Fibroblast of lung (primary cell): ENCODE data around the gene BST2. TPM values are rescaled to one million over a fixed set of nuclear protein-coding genes. Genes with fewer than 3 reads are reported as not detected.

Source experiments
- DNase-seq, 2 donors: peaks; one replicate each; pipeline versions ENCODE4 v3.0.0 to v3.0.0-alpha.2; 2010; ENCODE audit warnings: low read depth in 2 of 2
- H2AFZ ChIP-seq: 2 replicates; pipeline ENCODE4 v1.5.1; 2012; ENCODE audit warnings: low read length, control low read depth, inconsistent platforms
- H3K27ac ChIP-seq: 2 replicates; pipeline ENCODE4 v1.5.1; 2011; ENCODE audit warnings: low read length, control low read depth; ENCODE audit not compliant: insufficient read depth
- H3K27me3 ChIP-seq: 2 replicates; pipeline ENCODE4 v1.5.1; 2011; ENCODE audit warnings: mild to moderate bottlenecking, low read length; ENCODE audit not compliant: control insufficient read depth, insufficient read depth
- H3K36me3 ChIP-seq: 2 replicates; pipeline ENCODE4 v1.5.1; 2011; ENCODE audit warnings: low read length; ENCODE audit not compliant: control insufficient read depth, insufficient read depth
- H3K4me1 ChIP-seq: 2 replicates; pipeline ENCODE4 v1.5.1; 2011; ENCODE audit warnings: low read length; ENCODE audit not compliant: control insufficient read depth, insufficient read depth; ENCODE audit errors: extremely low read depth
- H3K4me2 ChIP-seq: 2 replicates; pipeline ENCODE4 v1.5.1; 2011; ENCODE audit warnings: low read length, control low read depth; ENCODE audit not compliant: insufficient read depth; ENCODE audit errors: extremely low read depth
- H3K4me3 ChIP-seq, 4 experiments: fragments of 200-600 bp in 1 of 4; sonication (generic) in 1 of 4; replicated peaks in 1 of 4; 2 replicates each; pipeline ENCODE4 v1.5.1; 2011 to 2016; ENCODE audit warnings: low read length in 4 of 4, low read depth in 3 of 4, mild to moderate bottlenecking in 3 of 4, control low read depth in 2 of 4, inconsistent platforms in 1 of 4, mixed read lengths in 1 of 4; ENCODE audit not compliant: insufficient read depth in 1 of 4; ENCODE audit errors: control extremely low read depth in 1 of 4
- H3K79me2 ChIP-seq: 2 replicates; pipeline ENCODE4 v1.5.1; 2012; ENCODE audit warnings: mild to moderate bottlenecking, low read length, inconsistent platforms; ENCODE audit not compliant: control insufficient read depth, insufficient read depth
- H3K9ac ChIP-seq: 2 replicates; pipeline ENCODE4 v1.5.1; 2011; ENCODE audit warnings: mild to moderate bottlenecking, low read length, control low read depth; ENCODE audit not compliant: insufficient read depth
- H3K9me3 ChIP-seq: 2 replicates; pipeline ENCODE4 v1.5.1; 2012; ENCODE audit warnings: low read depth, low read length; ENCODE audit not compliant: control insufficient read depth, insufficient read depth
- H4K20me1 ChIP-seq: 2 replicates; pipeline ENCODE4 v1.5.1; 2011; ENCODE audit warnings: low read length; ENCODE audit not compliant: control insufficient read depth, insufficient read depth; ENCODE audit errors: extremely low read depth
- EZH2 ChIP-seq: IDR thresholded peaks from 2 replicates; pipeline ENCODE4 v1.5.1; 2012; ENCODE audit warnings: low read length, control low read depth, mild to moderate bottlenecking; ENCODE audit errors: missing control alignments
- polyA plus RNA-seq, 2 donors: library from polyadenylated mRNA; depleted of rRNA in 1 of 2; stranded (reverse) in 1 of 2; unstranded in 1 of 2; fragments of >200 nt; gene quantifications; 2 replicates each; pipeline ENCODE4 v1.2.1, GENCODE V29; 2011 to 2012; ENCODE audit warnings: missing spikeins in 1 of 2
- total RNA-seq: library from RNA; depleted of rRNA; stranded (reverse); fragments of >200 nt; gene quantifications from 2 replicates; pipeline ENCODE4 v1.2.1, GENCODE V29; 2014
- TF ChIP-seq, protein P1 (sequence below), 2 donors: IDR thresholded peaks in 1 of 2; conservative IDR thresholded peaks in 1 of 2; 1 replicate in 1 of 2; 2 replicates in 1 of 2; pipeline ENCODE4 v1.5.1; 2011 to 2012; ENCODE audit warnings: low read length in 2 of 2, control low read depth in 1 of 2, inconsistent platforms in 1 of 2, low read depth in 1 of 2, mild to moderate bottlenecking in 1 of 2

The BST2 gene
- total and polyA plus RNA-seq, 2 donors (not counting 1 experiment from before 2014, with no cell fraction given), result 4.3 to 5.6 TPM

DNA sequence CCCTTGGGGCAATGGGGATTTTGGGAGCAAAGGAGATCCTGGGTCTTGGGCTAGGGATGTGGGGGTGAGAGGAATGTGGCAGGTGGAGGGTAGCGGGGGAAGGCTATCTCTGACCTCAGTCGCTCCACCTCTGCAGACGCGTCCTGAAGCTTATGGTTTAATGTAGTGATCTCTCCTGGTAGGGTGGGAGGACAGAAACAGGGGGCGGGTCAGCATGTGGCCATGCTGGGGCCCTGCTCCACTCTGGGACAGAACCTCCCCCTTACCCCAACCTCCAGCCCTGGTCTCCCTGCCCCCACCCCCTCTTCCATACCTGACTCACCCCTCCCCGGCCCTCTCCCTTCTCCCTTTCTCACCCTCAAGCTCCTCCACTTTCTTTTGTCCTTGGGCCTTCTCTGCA is 1.4 kb downstream of the BST2 start:
- Histone ChIP-seq H3K9ac (no peak overlapping the region), H4K20me1 (no peaks in the 10 kb centered on the region), H3K27me3 (no peaks in the 10 kb centered on the region), H3K4me2 (no peak overlapping the region), H3K4me3 (no peak overlapping the region), H3K9me3 (no peaks in the 10 kb centered on the region), H2AFZ (no peak overlapping the region), H3K27ac (no peak overlapping the region), H3K4me1 (no peaks in the 10 kb centered on the region), H3K36me3 (no peaks in the 10 kb centered on the region), H3K79me2 (no peaks in the 10 kb centered on the region)
- no peak for DNase-seq
- TF ChIP-seq, protein P1, sequence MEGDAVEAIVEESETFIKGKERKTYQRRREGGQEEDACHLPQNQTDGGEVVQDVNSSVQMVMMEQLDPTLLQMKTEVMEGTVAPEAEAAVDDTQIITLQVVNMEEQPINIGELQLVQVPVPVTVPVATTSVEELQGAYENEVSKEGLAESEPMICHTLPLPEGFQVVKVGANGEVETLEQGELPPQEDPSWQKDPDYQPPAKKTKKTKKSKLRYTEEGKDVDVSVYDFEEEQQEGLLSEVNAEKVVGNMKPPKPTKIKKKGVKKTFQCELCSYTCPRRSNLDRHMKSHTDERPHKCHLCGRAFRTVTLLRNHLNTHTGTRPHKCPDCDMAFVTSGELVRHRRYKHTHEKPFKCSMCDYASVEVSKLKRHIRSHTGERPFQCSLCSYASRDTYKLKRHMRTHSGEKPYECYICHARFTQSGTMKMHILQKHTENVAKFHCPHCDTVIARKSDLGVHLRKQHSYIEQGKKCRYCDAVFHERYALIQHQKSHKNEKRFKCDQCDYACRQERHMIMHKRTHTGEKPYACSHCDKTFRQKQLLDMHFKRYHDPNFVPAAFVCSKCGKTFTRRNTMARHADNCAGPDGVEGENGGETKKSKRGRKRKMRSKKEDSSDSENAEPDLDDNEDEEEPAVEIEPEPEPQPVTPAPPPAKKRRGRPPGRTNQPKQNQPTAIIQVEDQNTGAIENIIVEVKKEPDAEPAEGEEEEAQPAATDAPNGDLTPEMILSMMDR (conservative IDR thresholded peaks at IDR 0.05 in 1 of 2, IDR thresholded peaks at IDR 0.05 in 1 of 2; ENCODE audit: low read depth in 1 of 2, low read length in 2 of 2), result no peak
- no peak for TF ChIP-seq EZH2

DNA sequence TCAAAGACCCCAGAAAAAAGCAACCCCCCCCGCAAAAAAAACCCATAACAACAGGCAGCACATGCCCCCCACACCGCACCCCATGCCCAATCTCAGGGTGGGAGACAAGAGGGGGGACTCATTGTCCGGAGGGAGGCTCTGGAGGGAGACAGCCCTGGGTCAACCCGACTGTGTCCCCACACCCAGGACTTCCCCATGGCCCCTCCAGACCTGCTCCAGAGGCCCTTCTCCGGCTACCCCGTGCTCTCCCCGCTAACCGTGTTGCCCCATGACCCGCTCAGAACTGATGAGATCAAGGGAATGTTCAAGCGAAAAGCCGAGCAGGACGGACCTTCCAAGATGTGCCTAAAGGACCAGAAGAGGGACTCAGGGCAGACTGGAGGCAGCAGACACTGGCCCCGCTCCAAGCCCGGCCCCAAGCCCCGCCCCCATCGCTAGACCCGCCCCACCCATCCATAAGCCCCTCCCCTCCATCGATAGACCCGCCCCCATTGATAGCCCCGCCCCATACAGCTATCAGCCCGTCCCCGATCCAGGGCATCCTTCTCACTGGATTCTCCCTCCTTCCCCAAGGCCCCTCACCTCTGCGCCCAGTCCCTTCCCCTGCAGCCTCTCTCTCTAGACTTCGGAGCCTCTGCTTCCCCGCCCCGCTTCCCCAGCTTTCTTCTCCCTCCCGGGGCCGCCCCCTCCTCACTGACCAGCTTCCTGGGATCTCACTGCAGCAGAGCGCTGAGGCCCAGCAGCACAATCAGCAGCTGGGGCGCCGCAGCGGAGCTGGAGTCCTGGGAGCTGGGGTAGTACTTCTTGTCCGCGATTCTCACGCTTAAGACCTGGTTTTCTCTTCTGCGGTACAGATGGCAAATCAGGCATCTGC is 2.2 kb downstream of the BST2 start:
- Histone ChIP-seq H3K4me3 (no peak overlapping the region), H3K9ac (no peak overlapping the region), H2AFZ (no peak overlapping the region), H3K27me3 (no peaks in the 10 kb centered on the region), H4K20me1 (no peaks in the 10 kb centered on the region), H3K27ac (no peak overlapping the region), H3K79me2 (no peaks in the 10 kb centered on the region), H3K9me3 (no peaks in the 10 kb centered on the region), H3K36me3 (no peaks in the 10 kb centered on the region), H3K4me1 (no peaks in the 10 kb centered on the region), H3K4me2 (no peak overlapping the region)
- DNase-seq, result no peak
- TF ChIP-seq, protein P1 (conservative IDR thresholded peaks at IDR 0.05 in 1 of 2, IDR thresholded peaks at IDR 0.05 in 1 of 2; ENCODE audit: low read depth in 1 of 2, low read length in 2 of 2), result no peak
- TF ChIP-seq EZH2, result no peak

DNA sequence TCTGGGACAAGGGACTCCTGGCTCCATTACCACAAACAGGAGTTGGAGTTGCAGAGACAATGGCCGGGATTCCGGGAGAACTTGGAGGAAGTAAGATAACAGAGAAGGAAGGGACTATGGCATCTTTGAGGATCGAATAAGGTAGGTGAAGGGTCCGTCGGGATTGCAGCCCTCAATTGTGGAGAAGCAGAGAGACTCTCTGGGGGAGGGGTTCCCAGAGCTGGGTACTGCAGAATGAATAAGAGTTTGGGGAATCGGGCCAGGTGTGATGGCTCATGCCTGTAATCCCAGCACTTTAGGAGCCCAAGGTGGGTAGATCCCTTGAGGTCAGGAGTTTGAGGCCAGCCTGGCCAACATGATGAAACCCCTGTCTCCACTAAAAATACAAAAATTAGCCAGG is 3.8 kb downstream of the BST2 start:
- H2AFZ ChIP-seq, result no peak overlapping the region
- no peak overlapping the region for H3K9ac ChIP-seq
- H3K36me3 ChIP-seq, result no peaks in the 10 kb centered on the region
- no peak overlapping the region for H3K4me3 ChIP-seq
- no peaks in the 10 kb centered on the region for H3K4me1 ChIP-seq
- no peaks in the 10 kb centered on the region for H4K20me1 ChIP-seq
- no peaks in the 10 kb centered on the region for H3K79me2 ChIP-seq
- H3K4me2 ChIP-seq, result no peak overlapping the region
- H3K9me3 ChIP-seq, result no peaks in the 10 kb centered on the region
- DNase-seq, result no peak
- no peak overlapping the region for H3K27ac ChIP-seq
- H3K27me3 ChIP-seq, result no peaks in the 10 kb centered on the region
- TF ChIP-seq, protein P1 (conservative IDR thresholded peaks at IDR 0.05 in 1 of 2, IDR thresholded peaks at IDR 0.05 in 1 of 2; ENCODE audit: low read depth in 1 of 2, low read length in 2 of 2), result no peak
- TF ChIP-seq EZH2, result no peak
